ENCODE data around the gene CA9. TPM values are rescaled to one million over a fixed set of nuclear protein-coding genes. Genes with fewer than 3 reads are reported as not detected.

CA9 gene
- total RNA-seq, 1 experiment from 2014 or later: 0.40 TPM

DNA sequence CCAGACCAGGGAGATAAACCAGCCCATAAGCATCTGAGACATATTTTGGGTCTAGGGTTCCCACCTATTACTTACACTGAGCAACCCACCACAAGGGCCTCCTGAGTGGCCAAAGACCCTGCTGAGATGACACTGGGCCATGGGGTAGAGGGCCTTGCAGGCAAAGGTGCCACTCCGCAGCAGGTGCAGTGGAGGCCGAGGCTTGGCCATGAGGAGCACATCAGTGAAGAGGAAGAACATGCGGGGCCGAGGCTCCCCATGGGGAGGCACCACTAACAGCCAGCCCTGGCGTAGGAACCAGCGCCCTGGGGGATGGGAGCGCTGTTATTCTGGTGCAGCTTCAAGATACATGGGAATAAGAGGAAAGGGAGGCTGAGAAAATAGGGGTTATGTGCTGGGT, 11.3 kb upstream of the CA9 start:
- no peaks in the 10 kb centered on the region for H3K27me3 ChIP-seq
- no peak overlapping the region for H3K4me3 ChIP-seq
- no peaks in the 10 kb centered on the region for H3K9me3 ChIP-seq
- peaks cover 62% of the 10 kb centered on the region for H3K36me3 ChIP-seq
- no peak for DNase-seq

DNA sequence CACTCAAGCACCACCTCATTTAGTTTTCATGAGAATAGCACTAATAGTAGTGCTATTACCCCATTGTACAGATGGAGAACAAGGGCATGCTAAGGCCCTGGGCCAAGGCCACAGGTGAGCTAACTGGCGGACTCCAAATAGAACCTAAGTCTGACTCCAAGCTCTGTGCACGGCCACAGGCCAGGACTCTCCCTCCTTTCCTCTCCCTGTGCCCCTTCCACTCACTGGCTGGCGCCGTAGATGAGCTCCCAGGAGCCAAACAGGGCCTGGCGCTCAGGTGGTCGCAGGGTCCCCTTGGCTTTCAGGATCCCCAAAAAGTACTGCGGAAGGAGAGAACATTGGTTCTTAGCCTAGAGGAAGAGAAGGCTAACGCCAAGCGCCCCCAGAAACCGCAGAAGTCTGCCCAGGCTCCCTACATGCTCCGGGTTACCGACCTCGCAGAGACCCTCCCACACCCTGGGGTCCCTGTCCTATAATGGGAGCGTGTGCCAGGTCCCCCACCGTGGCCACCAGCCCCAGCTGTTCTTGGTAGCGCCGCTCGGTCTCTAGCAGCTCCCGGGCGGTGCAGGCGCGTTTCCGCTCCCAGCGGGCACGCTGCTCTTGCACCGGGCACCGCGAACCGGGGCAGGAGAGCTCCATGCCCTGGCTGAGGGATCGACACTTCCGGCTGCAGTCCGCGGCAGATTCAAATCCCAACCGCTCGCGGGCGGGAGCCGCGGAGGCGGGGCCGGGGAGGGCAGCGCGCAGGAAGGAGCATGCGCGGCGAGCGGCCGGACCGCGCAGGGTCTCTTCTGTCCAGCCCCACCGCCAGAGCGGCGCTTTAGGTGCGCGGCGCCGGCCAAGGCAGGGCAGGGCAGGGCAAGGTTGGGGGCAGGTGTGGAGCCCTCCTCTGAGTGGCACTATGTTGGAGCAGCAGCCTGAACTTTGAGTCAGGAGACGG, 8.9 kb upstream of the CA9 start, which contains the start of gene ARHGEF39:
Gene ARHGEF39, minus strand, starts transcription at position 665 of the 940 bp plus-strand sequence. Its CDS starts 26 bp downstream, at position 639.
- peak within 1 kb of the TSS; percentile 68 for H3K4me3 ChIP-seq
- no peaks in the 10 kb centered on the region for H3K9me3 ChIP-seq
- peaks cover 48% of the 10 kb centered on the region for H3K36me3 ChIP-seq
- H3K27me3 ChIP-seq: no peaks in the 10 kb centered on the region
- peak; percentile 98 for DNase-seq

DNA sequence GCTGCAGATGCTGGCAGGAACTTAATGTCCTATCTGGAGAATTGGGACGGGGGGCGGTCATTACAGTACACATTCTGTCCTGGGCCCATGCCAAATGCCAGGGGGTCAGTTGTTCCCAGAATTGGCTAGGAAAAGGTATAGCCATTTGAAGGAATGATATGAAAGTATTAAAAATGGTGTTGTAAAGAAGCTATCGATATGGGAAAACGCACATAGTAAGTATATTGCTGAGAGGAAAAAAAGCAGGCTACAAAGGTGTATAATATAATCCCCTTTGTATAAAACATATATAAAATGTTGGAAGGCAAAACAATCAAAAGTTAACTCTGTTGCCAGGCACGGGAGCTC, 8.3 kb upstream of the CA9 start:
- Histone ChIP-seq H3K4me3 (peak overlapping the region; percentile 68), H3K9me3 (no peaks in the 10 kb centered on the region), H3K36me3 (peaks cover 42% of the 10 kb centered on the region), H3K27me3 (no peaks in the 10 kb centered on the region)
- DNase-seq: no peak

DNA sequence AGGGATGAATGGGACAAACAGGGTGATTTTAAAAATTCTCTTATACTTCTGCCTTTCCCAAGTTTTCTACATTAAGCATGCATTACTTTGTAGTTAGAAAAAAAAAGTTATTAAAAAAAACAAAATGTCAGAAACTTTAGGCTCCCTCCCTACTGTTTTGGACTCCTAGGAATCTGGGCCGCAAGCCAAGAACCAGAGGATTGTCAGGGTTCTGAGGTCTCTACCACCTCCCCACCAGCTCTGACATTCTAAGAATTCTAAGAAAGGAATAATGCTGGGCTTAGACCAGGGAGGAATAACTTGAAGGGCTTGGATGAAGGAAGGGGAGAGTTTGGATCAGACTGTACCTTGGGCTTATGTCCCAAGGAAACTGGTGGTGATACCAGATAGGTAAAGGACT, 7.7 kb upstream of the CA9 start:
- no peaks in the 10 kb centered on the region for H3K27me3 ChIP-seq
- H3K4me3 ChIP-seq: no peak overlapping the region
- no peaks in the 10 kb centered on the region for H3K9me3 ChIP-seq
- peaks cover 36% of the 10 kb centered on the region for H3K36me3 ChIP-seq
- peak; percentile 67 for DNase-seq

DNA sequence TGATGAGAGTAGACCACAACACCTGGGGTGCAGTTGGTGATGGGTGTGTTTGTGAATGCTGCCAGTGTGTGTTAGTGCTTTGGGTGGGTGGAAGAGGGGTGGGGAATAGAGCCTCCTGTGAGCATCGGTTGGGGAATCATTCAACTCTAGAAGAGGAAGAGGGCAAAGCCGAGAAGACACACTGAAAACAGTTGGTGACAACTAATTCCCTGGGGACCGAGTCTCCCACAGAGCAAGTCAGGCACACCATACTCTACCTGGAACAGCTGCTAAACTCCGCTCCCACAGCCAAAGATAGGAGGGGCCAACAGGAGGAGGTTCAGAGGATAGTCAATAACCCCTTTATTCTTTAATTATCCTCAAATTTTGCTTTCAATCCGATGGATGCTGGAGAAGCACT, 7.2 kb upstream of the CA9 start:
- Histone ChIP-seq H3K27me3 (no peaks in the 10 kb centered on the region), H3K9me3 (no peaks in the 10 kb centered on the region), H3K4me3 (no peak overlapping the region), H3K36me3 (peaks cover 31% of the 10 kb centered on the region)
- DNase-seq: no peak

DNA sequence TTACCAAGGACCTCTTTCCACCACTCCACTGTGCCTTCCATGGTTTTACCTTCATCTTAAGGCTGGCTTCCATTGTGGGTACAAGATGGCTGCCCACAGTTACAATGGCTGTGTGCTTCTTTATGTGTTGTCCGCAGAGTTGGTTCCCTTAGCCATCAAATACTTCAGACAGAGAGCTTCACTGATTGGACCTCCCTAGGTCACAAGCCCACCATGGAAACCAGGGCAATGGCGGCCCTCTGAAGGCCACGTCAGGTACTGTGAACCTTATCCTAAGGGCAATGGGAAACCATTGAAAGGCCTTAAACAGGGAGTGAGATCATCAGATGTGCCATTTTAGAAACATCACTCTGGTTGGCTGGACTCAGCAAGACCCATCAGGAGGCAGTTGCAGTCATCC, 5.8 kb upstream of the CA9 start:
- H3K27me3 ChIP-seq: no peaks in the 10 kb centered on the region
- DNase-seq: no peak
- H3K4me3 ChIP-seq: no peak overlapping the region
- H3K36me3 ChIP-seq: peaks cover 17% of the 10 kb centered on the region
- no peaks in the 10 kb centered on the region for H3K9me3 ChIP-seq

DNA sequence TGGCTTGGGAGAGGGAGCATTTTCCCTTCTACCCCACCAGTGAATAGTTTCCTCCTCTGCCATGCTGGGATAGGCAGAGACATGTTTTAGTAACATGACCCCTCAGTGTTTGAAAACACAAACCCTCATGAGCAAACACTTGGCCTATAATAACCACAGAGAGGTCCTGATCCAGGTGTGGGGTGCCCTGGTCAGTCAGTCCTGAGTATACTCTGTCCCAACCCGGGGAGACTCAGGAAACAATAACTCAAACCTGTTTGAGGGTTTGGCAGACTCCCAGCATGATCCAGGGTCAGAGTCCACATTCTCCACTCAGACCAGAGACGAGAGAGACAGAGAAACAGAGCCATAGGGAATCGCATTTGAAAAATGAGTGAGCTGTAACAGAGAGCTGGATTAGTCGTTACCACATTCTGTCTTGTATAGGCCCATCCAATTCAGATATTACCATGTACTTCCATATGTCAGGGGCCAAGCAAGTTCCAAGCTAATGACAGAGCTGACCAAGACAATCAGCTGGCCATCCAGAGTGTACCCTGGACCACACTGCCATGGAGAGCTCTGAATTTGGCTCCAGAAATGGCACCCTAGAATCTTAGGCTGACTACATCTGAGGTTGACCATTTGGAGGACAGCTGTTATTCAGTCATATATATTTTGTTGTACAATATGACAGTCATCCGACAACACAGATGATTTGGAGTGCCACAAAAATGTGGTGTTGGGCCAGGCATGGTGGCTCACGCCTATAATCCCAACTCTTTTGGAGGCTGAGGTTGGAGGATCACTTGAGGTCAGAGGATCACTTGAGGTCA, 4.2 kb upstream of the CA9 start:
- Histone ChIP-seq H3K9me3 (no peaks in the 10 kb centered on the region), H3K27me3 (no peaks in the 10 kb centered on the region), H3K4me3 (no peak overlapping the region), H3K36me3 (peaks cover under 1% of the 10 kb centered on the region; the same call in 1 of the 2 replicates)
- no peak for DNase-seq

DNA sequence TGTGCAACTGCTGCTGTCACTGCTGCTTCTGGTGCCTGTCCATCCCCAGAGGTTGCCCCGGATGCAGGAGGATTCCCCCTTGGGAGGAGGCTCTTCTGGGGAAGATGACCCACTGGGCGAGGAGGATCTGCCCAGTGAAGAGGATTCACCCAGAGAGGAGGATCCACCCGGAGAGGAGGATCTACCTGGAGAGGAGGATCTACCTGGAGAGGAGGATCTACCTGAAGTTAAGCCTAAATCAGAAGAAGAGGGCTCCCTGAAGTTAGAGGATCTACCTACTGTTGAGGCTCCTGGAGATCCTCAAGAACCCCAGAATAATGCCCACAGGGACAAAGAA, 265 bp downstream of the CA9 start:
- DNase-seq: no peak
- H3K4me3 ChIP-seq: no peak overlapping the region
- no peaks in the 10 kb centered on the region for H3K9me3 ChIP-seq
- H3K36me3 ChIP-seq: no peaks in the 10 kb centered on the region
- no peaks in the 10 kb centered on the region for H3K27me3 ChIP-seq

DNA sequence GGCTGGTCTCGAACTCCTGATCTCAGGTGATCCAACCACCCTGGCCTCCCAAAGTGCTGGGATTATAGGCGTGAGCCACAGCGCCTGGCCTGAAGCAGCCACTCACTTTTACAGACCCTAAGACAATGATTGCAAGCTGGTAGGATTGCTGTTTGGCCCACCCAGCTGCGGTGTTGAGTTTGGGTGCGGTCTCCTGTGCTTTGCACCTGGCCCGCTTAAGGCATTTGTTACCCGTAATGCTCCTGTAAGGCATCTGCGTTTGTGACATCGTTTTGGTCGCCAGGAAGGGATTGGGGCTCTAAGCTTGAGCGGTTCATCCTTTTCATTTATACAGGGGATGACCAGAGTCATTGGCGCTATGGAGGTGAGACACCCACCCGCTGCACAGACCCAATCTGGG, 1.5 kb downstream of the CA9 start:
- Histone ChIP-seq H3K27me3 (no peaks in the 10 kb centered on the region), H3K9me3 (no peaks in the 10 kb centered on the region), H3K36me3 (no peaks in the 10 kb centered on the region), H3K4me3 (no peak overlapping the region)
- DNase-seq: no peak

DNA sequence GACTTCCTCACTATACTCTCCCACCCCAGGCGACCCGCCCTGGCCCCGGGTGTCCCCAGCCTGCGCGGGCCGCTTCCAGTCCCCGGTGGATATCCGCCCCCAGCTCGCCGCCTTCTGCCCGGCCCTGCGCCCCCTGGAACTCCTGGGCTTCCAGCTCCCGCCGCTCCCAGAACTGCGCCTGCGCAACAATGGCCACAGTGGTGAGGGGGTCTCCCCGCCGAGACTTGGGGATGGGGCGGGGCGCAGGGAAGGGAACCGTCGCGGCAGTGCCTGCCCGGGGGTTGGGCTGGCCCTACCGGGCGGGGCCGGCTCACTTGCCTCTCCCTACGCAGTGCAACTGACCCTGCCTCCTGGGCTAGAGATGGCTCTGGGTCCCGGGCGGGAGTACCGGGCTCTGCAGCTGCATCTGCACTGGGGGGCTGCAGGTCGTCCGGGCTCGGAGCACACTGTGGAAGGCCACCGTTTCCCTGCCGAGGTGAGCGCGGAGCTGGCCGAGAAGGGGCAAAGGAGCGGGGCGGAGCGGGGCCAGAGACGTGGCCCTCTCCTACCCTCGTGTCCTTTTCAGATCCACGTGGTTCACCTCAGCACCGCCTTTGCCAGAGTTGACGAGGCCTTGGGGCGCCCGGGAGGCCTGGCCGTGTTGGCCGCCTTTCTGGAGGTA, 2.1 kb downstream of the CA9 start:
- DNase-seq: no peak
- Histone ChIP-seq H3K36me3 (no peaks in the 10 kb centered on the region), H3K9me3 (no peaks in the 10 kb centered on the region), H3K4me3 (no peak overlapping the region), H3K27me3 (no peaks in the 10 kb centered on the region)

DNA sequence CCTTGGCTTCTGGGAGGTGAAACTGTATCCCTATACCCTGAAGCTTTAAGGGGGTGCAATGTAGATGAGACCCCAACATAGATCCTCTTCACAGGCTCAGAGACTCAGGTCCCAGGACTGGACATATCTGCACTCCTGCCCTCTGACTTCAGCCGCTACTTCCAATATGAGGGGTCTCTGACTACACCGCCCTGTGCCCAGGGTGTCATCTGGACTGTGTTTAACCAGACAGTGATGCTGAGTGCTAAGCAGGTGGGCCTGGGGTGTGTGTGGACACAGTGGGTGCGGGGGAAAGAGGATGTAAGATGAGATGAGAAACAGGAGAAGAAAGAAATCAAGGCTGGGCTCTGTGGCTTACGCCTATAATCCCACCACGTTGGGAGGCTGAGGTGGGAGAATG, 5.4 kb downstream of the CA9 start:
- H3K9me3 ChIP-seq: no peaks in the 10 kb centered on the region
- no peak for DNase-seq
- no peak overlapping the region for H3K4me3 ChIP-seq
- peaks cover 29% of the 10 kb centered on the region for H3K36me3 ChIP-seq
- H3K27me3 ChIP-seq: no peaks in the 10 kb centered on the region

DNA sequence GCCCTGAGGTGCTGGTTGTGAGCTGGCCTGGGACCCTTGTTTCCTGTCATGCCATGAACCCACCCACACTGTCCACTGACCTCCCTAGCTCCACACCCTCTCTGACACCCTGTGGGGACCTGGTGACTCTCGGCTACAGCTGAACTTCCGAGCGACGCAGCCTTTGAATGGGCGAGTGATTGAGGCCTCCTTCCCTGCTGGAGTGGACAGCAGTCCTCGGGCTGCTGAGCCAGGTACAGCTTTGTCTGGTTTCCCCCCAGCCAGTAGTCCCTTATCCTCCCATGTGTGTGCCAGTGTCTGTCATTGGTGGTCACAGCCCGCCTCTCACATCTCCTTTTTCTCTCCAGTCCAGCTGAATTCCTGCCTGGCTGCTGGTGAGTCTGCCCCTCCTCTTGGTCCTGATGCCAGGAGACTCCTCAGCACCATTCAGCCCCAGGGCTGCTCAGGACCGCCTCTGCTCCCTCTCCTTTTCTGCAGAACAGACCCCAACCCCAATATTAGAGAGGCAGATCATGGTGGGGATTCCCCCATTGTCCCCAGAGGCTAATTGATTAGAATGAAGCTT, 6.1 kb downstream of the CA9 start:
- no peak for DNase-seq

DNA sequence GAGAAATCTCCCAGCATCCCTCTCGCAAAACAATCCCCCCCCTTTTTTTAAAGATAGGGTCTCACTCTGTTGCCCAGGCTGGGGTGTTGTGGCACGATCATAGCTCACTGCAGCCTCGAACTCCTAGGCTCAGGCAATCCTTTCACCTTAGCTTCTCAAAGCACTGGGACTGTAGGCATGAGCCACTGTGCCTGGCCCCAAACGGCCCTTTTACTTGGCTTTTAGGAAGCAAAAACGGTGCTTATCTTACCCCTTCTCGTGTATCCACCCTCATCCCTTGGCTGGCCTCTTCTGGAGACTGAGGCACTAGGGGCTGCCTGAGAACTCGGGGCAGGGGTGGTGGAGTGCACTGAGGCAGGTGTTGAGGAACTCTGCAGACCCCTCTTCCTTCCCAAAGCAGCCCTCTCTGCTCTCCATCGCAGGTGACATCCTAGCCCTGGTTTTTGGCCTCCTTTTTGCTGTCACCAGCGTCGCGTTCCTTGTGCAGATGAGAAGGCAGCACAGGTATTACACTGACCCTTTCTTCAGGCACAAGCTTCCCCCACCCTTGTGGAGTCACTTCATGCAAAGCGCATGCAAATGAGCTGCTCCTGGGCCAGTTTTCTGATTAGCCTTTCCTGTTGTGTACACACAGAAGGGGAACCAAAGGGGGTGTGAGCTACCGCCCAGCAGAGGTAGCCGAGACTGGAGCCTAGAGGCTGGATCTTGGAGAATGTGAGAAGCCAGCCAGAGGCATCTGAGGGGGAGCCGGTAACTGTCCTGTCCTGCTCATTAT, 6.8 kb downstream of the CA9 start:
- no peaks in the 10 kb centered on the region for H3K27me3 ChIP-seq
- peak; percentile 88 for DNase-seq
- no peak overlapping the region for H3K4me3 ChIP-seq
- H3K9me3 ChIP-seq: no peaks in the 10 kb centered on the region
- H3K36me3 ChIP-seq: peaks cover 43% of the 10 kb centered on the region

More for the DNA sequence above, 6.1 kb downstream of the CA9 start:
- H3K9me3 ChIP-seq: no peaks in the 10 kb centered on the region
- no peaks in the 10 kb centered on the region for H3K27me3 ChIP-seq
- H3K36me3 ChIP-seq: peaks cover 37% of the 10 kb centered on the region
- H3K4me3 ChIP-seq: no peak overlapping the region

DNA sequence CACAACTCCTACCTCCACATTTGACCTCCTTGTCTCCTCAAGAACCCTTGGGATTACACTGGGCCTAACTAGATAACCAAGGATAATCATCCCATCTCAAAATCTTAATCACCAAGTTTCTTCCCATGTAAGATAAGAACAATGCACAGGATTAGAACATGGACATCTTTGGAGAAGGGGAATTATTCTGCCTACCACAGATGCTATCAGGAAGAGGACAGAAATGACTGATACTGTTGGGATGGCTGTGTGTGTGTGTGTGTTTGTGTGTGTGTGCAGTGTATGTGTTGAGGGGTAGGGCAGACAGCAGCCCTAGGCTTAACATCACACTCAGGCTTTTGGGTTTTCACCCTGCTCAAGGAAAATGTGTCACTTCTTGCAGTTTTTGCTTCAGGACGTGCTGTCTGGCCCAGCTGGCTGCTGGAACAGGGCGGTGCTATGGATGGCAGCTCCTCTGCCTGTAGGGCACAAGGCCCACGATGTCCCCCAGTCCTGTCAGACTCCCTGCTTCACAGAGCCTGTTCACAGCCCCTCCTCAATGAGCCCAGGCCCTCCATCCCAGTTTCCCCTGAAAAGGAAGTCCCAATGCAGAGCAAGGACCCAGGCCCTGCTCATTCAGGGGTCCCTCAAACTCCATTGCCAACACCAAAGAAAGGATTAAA, 7.7 kb downstream of the CA9 start:
- Histone ChIP-seq H3K9me3 (no peaks in the 10 kb centered on the region), H3K4me3 (no peak overlapping the region), H3K36me3 (peaks cover 53% of the 10 kb centered on the region), H3K27me3 (no peaks in the 10 kb centered on the region)
- DNase-seq: peak; percentile 52

DNA sequence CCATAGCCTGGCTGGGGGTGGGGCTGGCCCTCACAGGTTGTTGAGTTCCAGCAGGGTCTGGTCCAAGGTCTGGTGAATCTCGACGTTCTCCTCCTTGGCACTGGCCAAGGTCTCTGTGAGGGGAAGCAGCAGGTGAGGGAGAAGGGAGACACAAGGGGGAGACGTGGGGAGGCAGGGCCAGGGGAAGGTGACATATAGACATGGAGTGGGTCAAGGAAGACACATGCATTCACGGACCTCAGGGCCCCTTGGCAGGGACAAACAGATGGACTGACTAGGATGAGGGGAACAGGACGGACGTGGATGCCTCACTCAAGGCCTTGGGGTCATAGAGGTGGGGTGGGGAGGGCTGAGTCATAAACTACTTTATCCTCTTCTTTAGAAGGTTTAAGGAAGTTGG, 8.3 kb downstream of the CA9 start:
- no peak overlapping the region for H3K4me3 ChIP-seq
- peak; percentile 33 for DNase-seq
- H3K27me3 ChIP-seq: no peaks in the 10 kb centered on the region
- H3K9me3 ChIP-seq: no peaks in the 10 kb centered on the region
- H3K36me3 ChIP-seq: peaks cover 59% of the 10 kb centered on the region

All from MG63 (cell line).